ENCODE data around the gene IFNLR1. TPM values are rescaled to one million over a fixed set of nuclear protein-coding genes. Genes with fewer than 3 reads are reported as not detected.

The IFNLR1 gene
- total and polyA plus RNA-seq, 2 of the 8 experiments (the other 6 are each of a cell fraction or from before 2014, with no cell fraction given): 6.8 to 10.1 TPM

- H2AK5ac ChIP-seq (ENCODE audit: low read depth, low read length): no peak overlapping the region
- peaks cover 0 to 6% (median 4%) of the 10 kb centered on the region in 4 experiments; a peak in 4 of 7 replicates for H3K4me1 ChIP-seq (replicated peaks in 1 of 4; ENCODE audit: control insufficient read depth in 3 of 4, insufficient read depth in 4 of 4, low read length in 3 of 4)
- H3K56ac ChIP-seq (replicated peaks; ENCODE audit: insufficient read length, low read depth, low read length): no peak overlapping the region
- no peak overlapping the region for H2BK12ac ChIP-seq (ENCODE audit: low read depth, low read length)
- no peak overlapping the region for H4K91ac ChIP-seq (replicated peaks; ENCODE audit: insufficient read length, low read length)
- H4K20me1 ChIP-seq (replicated peaks in 1 of 2; ENCODE audit: control insufficient read depth in 1 of 2, insufficient read depth in 2 of 2, low read length in 2 of 2): no peaks in the 10 kb centered on the region
- TF ChIP-seq USF2 (IDR thresholded peaks at IDR 0.05; ENCODE audit: low read length) (peak; percentile 36; the same call in 1 of the 2 replicates), TAF1 (IDR thresholded peaks at IDR 0.05; ENCODE audit: low read depth, low read length) (no peak), CHD2 (IDR thresholded peaks at IDR 0.05; ENCODE audit: low read length) (0 out of 2 replicates have a peak, but pooled peaks have one; percentile 20)
- no peak for FAIRE-seq
- no peak overlapping the region for H4K5ac ChIP-seq (ENCODE audit: insufficient read length, low read depth, low read length)
- H3K23ac ChIP-seq (ENCODE audit: insufficient read length): no peak overlapping the region
- no peak overlapping the region for H4K8ac ChIP-seq (ENCODE audit: extremely low read depth, insufficient read depth, low read length)
- H3K36me3 ChIP-seq (ENCODE audit: control insufficient read depth in 2 of 4, insufficient read depth in 4 of 4, low read length in 3 of 4): no peaks in the 10 kb centered on the region
- no peak for DNase-seq (ENCODE audit: low read depth in 1 of 2, low spot score in 2 of 2)
- POLR2A ChIA-PET (ENCODE audit: partially characterized antibody): no interaction called here
- H3K27ac ChIP-seq (ENCODE audit: low read depth, low read length): no peak overlapping the region
- no peak overlapping the region; the same call in 1 of the 2 replicates for H2BK20ac ChIP-seq (ENCODE audit: low read length)
- no peaks in the 10 kb centered on the region for H3K79me1 ChIP-seq (ENCODE audit: low read depth, low read length)
- H3K23me2 ChIP-seq (ENCODE audit: low read depth, low read length): no peaks in the 10 kb centered on the region
- H2BK15ac ChIP-seq (ENCODE audit: low read length): no peak overlapping the region
- H3K79me2 ChIP-seq (ENCODE audit: control insufficient read depth in 1 of 2, insufficient read depth in 2 of 2, low read length in 2 of 2): no peaks in the 10 kb centered on the region
- no peak overlapping the region for H3K14ac ChIP-seq (ENCODE audit: insufficient read length)
- H3K27me3 ChIP-seq (replicated peaks in 1 of 4; ENCODE audit: control insufficient read depth in 3 of 4, extremely low read depth in 1 of 4, insufficient read depth in 3 of 4, low read length in 3 of 4): no peaks in the 10 kb centered on the region
- no peak overlapping the region for H3K9ac ChIP-seq (replicated peaks in 1 of 4; ENCODE audit: extremely low read depth in 1 of 4, low read depth in 3 of 4, low read length in 3 of 4)
- H2BK120ac ChIP-seq (replicated peaks; ENCODE audit: low read depth, low read length): no peak overlapping the region
- no peak overlapping the region for H3K18ac ChIP-seq (ENCODE audit: extremely low read depth, low read length)
- H2AFZ ChIP-seq (ENCODE audit: low read length): no peak overlapping the region
- CTCF ChIA-PET (ENCODE audit: partially characterized antibody): interaction anchor here (1.3 to 4.2 kb wide), 6 partner anchors 9 to 158 kb away, joined by 3 to 22 read pairs (median 8); no protein-coding TSS in a partner anchor
- no peaks in the 10 kb centered on the region for H3K9me3 ChIP-seq (ENCODE audit: insufficient read depth in 2 of 2, low read depth in 1 of 2, low read length in 1 of 2)
- 91% methylated on average over 9 of the region's 9 CpGs; no CpG with 5 or more reads in 1 of the 2 experiments for WGBS, 2 experiments (ENCODE audit: extremely low coverage in 1 of 2, insufficient coverage in 1 of 2, insufficient read length in 1 of 2, insufficient replicate concordance in 2 of 2, low coverage in 1 of 2, low lambda C conversion rate in 2 of 2, missing lambda C conversion rate in 1 of 2)
- no peak overlapping the region for H3K4me3 ChIP-seq (ENCODE audit: extremely low read depth in 1 of 4, insufficient read depth in 2 of 4, low read depth in 3 of 4, low read length in 4 of 4)
- no peak overlapping the region for H3K4ac ChIP-seq (replicated peaks; ENCODE audit: insufficient read length, low read depth, low read length)
- no peak overlapping the region for H2BK5ac ChIP-seq (ENCODE audit: low read depth, low read length)
- no peak overlapping the region for H3K4me2 ChIP-seq (ENCODE audit: insufficient read depth in 1 of 2, low read depth in 2 of 2, low read length in 2 of 2)
Observed at GRCh38 chr1:24233684-24234600, 46.9 kb upstream of the IFNLR1 start.

Data from H1 (cell line).